GM19193 (cell line): Measurements from ENCODE around the gene KIR3DL1.

ENCODE experiments used
- POLR2A ChIP-seq: IDR thresholded peaks from 4 replicates; pipeline ENCODE4 v1.6.1; 2011; ENCODE audit not compliant: insufficient read depth, insufficient read length; ENCODE audit errors: extremely low read depth

The KIR3DL1 gene

DNA sequence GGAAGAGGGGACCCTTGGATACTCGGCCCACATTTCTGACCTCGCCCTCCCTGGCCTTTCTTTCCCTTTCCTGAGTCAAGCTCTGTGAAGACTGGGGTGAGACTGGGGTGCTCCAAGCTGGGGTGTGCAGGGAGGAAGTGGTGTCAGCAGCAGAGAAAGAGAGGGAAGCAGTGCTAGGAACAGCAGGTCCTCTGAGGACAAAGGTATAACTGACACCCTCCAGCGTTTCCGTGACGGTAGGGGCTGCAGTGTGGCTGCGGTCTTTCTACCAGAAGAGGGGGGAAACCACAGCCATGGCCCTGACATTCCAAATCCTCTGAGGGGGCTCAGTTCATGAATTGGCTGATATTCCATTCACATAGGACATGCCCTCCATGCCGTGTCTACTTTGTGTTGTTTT lies 35.1 kb downstream of the KIR3DL1 start:
- TF ChIP-seq POLR2A = no peak

DNA sequence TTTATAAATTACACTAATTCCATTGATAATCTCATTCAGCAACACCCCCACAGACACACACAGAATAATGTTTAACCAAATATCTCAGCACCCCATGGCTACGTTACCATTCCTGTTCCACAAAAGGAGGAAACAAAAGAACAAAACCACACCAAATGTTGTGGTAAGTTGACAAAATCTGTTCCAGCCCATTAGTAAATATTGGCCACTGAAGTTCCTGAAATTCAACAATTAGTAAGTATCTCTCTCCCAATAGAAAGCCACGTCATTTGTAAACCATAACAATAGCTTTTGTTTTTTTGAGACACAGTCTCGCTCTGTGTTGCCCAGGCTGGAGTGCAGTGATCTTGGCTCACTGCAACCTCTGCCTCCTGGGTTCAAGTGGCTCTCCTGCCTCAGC lies 55.4 kb downstream of the KIR3DL1 start:
- TF ChIP-seq POLR2A = no peak

- TF ChIP-seq POLR2A = no peak
Observed at GRCh38 chr19:54873990-54874389, 57.7 kb downstream of the KIR3DL1 start, which contains the start of gene FCAR. Gene FCAR, plus strand, starts transcription at chr19:54874235. Its CDS starts 55 bp downstream, at chr19:54874290.

GRCh38 chr19:54875506-54875905 lies 59.2 kb downstream of the KIR3DL1 start:
- no peak for TF ChIP-seq POLR2A

GRCh38 chr19:54877471-54877870 lies 61.2 kb downstream of the KIR3DL1 start:
- TF ChIP-seq POLR2A = no peak
